Fibroblast of the aortic adventitia (primary cell): ENCODE data around the gene ELMO1. TPM values are rescaled to one million over a fixed set of nuclear protein-coding genes. Genes with fewer than 3 reads are reported as not detected.

Experiments used
- DNase-seq: peaks from one replicate; pipeline ENCODE4 v3.0.0-alpha.2; 2010; ENCODE audit warnings: low read depth
- H3K4me3 ChIP-seq: 2 replicates; pipeline ENCODE4 v1.5.1; 2011; ENCODE audit warnings: low read depth, mild to moderate bottlenecking, control low read depth, low read length, moderate library complexity
- CTCF ChIP-seq: IDR thresholded peaks from 2 replicates; pipeline ENCODE4 v1.5.1; 2011; ENCODE audit warnings: mild to moderate bottlenecking, low read length, control low read depth, inconsistent platforms; ENCODE audit not compliant: insufficient read depth
- total RNA-seq: library from RNA; depleted of rRNA; stranded (reverse); fragments of >200 nt; gene quantifications from 2 replicates; pipeline ENCODE4 v1.2.3, GENCODE V29; 2012; ENCODE audit warnings: low replicate concordance

Gene ELMO1
- total RNA-seq, 1 donor: 1.3 TPM

- TF ChIP-seq CTCF: no peak
- H3K4me3 ChIP-seq: no peak overlapping the region
- peak; percentile 16 for DNase-seq
Observed at GRCh38 chr7:37216156-37216852, 232.4 kb downstream of the ELMO1 start.

GRCh38 chr7:37215290-37215923, 233.3 kb downstream of the ELMO1 start:
- DNase-seq: no peak
- TF ChIP-seq CTCF: no peak
- H3K4me3 ChIP-seq: no peak overlapping the region

GRCh38 chr7:37212556-37212955, 236.1 kb downstream of the ELMO1 start:
- no peak overlapping the region for H3K4me3 ChIP-seq
- DNase-seq: no peak
- no peak for TF ChIP-seq CTCF

GRCh38 chr7:37212051-37212450, 236.6 kb downstream of the ELMO1 start:
- DNase-seq: no peak
- no peak overlapping the region for H3K4me3 ChIP-seq
- TF ChIP-seq CTCF: no peak

- TF ChIP-seq CTCF: no peak
Observed at GRCh38 chr7:37211097-37211880, 237.4 kb downstream of the ELMO1 start.

GRCh38 chr7:37209195-37209594, 239.5 kb downstream of the ELMO1 start:
- no peak overlapping the region for H3K4me3 ChIP-seq
- no peak for TF ChIP-seq CTCF
- DNase-seq: no peak

More at GRCh38 chr7:37211097-37211880, 237.4 kb downstream of the ELMO1 start:
- DNase-seq: peak; percentile 86
- H3K4me3 ChIP-seq: no peak overlapping the region
